NCI-H2107 treated with DMSO at 0.1 percent for 48 hours (cell line): ENCODE measurements around the gene NACC2.

ENCODE experiments used
- DNase-seq: peaks from one replicate; lab custom pipeline; 2025; ENCODE audit not compliant: unreplicated experiment; lab: John Stamatoyannopoulos, UW

The NACC2 gene

GRCh38 chr9:136014147-136014923, 80.8 kb downstream of the NACC2 start:
- DNase-seq, result no peak

- DNase-seq, result no peak
Measured at GRCh38 chr9:136013524-136014034, 81.5 kb downstream of the NACC2 start.

GRCh38 chr9:136013116-136013515, 82.0 kb downstream of the NACC2 start:
- no peak for DNase-seq

GRCh38 chr9:136012651-136013050, 82.4 kb downstream of the NACC2 start:
- no peak for DNase-seq

- DNase-seq, result no peak
Measured at GRCh38 chr9:136011703-136012496, 83.2 kb downstream of the NACC2 start.

- DNase-seq, result no peak
Measured at GRCh38 chr9:136011376-136011702, 83.8 kb downstream of the NACC2 start.

GRCh38 chr9:136010615-136011361, 84.3 kb downstream of the NACC2 start:
- DNase-seq, result no peak

GRCh38 chr9:136010176-136010575, 84.9 kb downstream of the NACC2 start:
- DNase-seq, result no peak

GRCh38 chr9:136009516-136009915, 85.6 kb downstream of the NACC2 start:
- no peak for DNase-seq

- DNase-seq, result no peak
Measured at GRCh38 chr9:136008693-136008997, 86.4 kb downstream of the NACC2 start.

GRCh38 chr9:136007934-136008692, 87.0 kb downstream of the NACC2 start:
- DNase-seq, result no peak

- DNase-seq, result no peak
Measured at GRCh38 chr9:136007276-136007933, 87.7 kb downstream of the NACC2 start.

- DNase-seq, result no peak
Measured at GRCh38 chr9:136006169-136006568, 88.9 kb downstream of the NACC2 start.

- no peak for DNase-seq
Measured at GRCh38 chr9:136004712-136005111, 90.4 kb downstream of the NACC2 start.

GRCh38 chr9:136004219-136004618, 90.9 kb downstream of the NACC2 start:
- no peak for DNase-seq

GRCh38 chr9:136003411-136004218, 91.5 kb downstream of the NACC2 start:
- no peak for DNase-seq

- no peak for DNase-seq
Measured at GRCh38 chr9:136002881-136003280, 92.2 kb downstream of the NACC2 start.

GRCh38 chr9:136002215-136002614, 92.9 kb downstream of the NACC2 start:
- DNase-seq, result no peak

GRCh38 chr9:136001231-136001630, 93.9 kb downstream of the NACC2 start:
- no peak for DNase-seq
